Loucy (cell line): ENCODE measurements around the gene MYH3.

Experiments
- CTCF ChIP-seq: fragments of 200-600 bp; sonication (generic); conservative IDR thresholded peaks from 2 replicates; pipeline ENCODE4 v1.5.1; 2014; ENCODE audit warnings: mild to moderate bottlenecking, antibody characterized with exemption, low read length
- EZH2phosphoT487 ChIP-seq: fragments of 200-600 bp; IDR thresholded peaks from 2 replicates; pipeline ENCODE4 v1.6.1; 2018; ENCODE audit warnings: antibody characterized with exemption, mild to moderate bottlenecking, moderate library complexity, borderline replicate concordance

DNA sequence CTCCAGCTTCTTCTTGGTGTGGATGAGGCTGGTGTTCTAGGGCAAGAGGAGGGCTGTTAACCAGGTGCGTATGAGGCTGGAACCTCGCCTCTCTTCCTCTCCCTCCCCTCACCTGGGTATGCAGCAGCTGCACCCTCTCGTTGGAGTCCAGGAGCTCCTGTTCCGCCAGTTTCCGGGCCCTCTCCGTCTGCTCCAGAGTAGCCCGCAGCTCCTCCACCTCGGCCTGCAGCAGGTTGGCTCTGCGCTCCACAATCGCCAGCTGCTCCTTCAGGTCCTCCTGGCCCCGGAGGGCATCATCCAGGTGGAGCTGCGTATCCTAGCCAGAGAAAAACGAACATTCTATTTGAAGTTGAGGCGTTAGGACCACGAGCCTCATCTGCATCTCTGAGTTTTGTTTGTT lies 25.4 kb downstream of the MYH3 start:
- TF ChIP-seq CTCF (no peak), EZH2phosphoT487 (no peak)
